Measurements from ENCODE around the gene PTRHD1.
"Not testable (repeated sequence)": the region's sequence is repeated elsewhere in the genome, so short reads cannot be mapped to it uniquely, and the experiment has no call there.

Gene PTRHD1, protein sequence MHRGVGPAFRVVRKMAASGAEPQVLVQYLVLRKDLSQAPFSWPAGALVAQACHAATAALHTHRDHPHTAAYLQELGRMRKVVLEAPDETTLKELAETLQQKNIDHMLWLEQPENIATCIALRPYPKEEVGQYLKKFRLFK

DNA sequence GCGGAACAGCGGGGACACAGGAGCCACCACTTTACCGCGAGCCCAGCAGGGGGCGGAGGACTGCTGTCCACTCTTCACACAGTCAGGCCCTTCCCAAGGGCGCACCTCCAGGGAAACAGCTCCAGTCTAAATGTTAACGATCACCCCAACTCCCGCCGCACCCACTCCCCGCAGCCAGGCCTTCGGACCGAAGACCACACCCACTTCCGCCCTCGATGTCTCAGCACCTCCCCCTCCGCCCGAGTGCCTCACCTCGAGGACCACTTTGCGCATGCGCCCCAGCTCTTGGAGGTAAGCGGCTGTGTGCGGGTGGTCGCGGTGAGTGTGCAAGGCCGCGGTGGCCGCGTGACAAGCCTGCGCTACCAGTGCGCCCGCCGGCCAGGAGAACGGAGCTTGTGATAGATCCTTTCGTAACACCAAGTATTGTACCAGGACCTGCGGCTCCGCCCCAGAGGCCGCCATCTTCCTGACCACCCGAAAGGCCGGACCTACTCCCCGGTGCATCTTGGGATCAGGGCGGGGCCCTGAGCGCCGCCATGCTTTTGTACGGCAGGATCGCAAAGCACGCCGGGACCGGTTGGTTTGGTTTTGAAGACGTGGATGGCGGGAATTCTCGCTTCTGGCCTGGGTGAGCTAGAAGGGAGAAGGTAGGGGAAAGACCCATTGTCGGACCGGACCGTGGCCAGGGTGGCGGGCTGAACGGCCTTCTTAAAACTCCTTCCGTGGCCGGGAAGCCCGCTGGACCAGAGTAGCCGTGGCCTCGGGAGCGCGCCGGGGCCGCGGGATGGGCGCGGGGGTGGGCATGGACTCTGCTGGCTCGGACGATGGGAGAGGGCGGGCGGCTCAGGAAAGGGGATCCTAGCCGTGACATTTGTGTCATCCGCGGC, at the start of gene PTRHD1, which contains the start of gene CENPO:
PTRHD1 (minus strand) TSS at position 518 of the 887 bp plus-strand sequence; CDS start at position 504, 14 bp downstream.
CENPO (plus strand) TSS at position 552 of the 887 bp plus-strand sequence. CDS start 495 bp downstream, outside the sequence.
- DNase-seq (ENCODE audit: low spot score) = peak; percentile 98

DNA sequence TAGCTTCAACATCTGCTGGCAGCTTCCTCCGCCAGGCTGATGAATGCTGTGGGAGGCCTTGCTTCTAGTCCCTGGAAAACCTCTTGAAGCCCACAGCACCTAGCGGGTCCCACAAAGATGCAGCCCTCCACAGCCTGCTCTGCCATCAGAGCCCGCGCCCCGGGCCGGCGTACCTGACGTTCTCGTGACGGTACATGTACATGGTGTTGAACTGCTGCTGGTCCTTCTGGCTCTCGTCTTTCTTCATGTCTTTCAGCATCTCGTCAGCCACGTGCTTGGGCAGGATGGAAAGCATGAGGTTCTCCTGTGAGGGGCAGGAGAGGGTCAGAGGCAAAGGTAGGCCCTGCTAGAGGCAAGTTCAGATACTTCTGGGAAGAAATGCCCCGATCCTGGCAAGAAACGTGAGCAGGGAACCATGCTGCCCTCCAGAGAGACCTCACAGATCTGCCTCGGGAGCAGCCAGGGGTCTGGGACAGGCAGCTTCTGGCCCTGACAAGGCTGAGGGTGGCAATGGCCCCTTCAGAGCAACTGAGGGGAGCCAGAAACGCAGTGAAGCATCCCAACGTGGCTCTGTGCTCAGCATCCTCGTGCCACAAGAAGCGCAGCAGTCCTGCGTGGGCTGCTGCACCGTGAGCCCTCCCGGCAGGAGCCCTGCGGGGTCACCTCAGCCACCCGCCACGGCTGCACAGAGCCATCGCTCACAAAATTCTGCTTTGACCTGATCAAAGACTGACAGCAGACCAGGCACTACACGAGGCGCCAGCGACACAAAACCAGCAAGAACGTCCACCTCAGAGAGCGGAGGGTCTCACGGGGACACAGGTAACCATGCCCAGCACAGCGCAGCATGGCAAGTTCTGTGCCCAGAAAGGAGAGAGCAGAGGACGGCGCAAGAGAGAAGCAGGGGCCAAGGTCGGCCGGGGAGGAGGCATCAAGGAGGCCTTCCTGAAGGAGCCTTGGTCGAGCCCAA, 49.2 kb upstream of the PTRHD1 start:
- DNase-seq (ENCODE audit: low spot score) = no peak

DNA sequence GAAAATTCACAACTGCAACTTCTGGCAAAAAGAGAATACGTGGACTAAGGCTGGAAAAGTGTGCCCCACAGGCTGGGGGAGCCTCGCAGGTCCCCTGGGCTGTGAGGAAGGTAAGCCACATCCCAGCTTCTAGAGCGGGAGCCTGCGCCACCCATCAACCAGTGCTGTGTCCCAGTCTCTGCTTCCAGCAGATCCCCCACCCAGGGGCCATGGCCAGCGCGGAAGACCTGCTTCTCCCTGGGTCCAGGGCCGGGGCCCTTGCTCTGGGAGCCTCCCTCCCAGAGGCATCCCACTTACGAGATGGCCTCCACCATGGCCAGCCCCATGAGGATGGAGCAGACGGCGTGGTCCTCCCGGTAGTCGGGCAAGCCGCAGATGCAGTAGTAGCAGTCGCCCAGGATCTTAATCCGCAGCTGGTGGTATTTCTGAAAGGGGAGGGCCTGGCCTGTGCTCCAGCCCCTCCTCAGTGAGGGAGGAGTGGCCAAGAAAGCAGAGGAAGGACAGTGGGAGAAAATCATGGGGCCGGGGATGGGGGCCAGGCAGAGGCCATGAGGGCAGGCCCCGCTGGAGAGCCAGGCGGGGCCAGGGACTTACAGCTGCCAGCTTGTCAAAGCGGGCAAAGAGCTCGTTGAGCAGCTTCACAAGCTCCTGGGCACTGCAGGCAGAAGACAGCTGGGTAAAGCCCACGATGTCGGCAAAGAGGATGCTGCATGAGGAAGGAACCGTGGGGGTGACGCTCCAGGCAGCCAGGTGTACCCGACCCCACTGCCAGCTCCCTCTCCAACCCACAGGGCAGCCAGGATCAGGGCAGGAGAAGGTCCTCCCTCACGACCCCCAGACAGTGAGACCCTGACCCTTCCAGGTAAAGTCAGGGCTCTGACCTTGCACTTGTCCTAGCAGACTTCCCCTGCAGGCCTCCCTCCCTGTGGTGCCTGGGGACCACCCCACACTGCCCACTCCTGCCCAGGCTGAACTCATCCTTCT, 48.1 kb upstream of the PTRHD1 start:
- DNase-seq (ENCODE audit: low spot score) = no peak

DNA sequence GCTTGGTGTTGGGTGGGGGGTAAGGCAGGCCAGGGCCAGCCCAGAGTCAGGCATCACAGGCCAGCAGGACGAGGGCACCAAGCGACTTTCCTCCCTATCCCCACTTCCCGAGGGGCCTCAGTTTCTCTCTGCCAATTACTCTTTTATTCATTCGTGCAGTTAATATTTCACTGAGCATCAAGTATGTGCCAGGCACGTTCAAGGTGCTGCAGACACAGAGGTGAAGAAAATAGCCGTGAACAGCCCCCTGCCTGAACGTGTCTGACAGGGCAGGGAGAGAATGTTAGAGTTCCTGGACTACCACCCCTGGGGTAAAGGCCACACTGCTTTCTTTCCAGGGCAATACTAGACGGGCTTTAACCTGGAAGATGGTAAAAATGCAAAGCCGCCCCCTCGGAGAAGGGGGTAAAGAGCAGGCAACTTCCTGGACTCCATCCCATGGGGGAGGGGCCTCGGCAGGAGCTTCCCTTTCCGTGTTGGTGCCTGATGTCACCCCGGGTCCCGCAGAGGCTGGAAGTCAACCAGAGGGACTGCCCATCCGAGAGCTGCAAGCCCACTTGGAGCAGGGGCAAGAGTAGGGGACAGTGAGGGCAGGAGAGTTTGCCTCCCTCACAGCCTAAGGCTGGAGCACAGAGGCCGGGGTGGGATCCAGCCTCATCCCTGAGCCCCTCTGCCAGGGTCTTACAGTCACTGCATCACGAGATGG, 47.1 kb upstream of the PTRHD1 start:
- DNase-seq (ENCODE audit: low spot score) = no peak

DNA sequence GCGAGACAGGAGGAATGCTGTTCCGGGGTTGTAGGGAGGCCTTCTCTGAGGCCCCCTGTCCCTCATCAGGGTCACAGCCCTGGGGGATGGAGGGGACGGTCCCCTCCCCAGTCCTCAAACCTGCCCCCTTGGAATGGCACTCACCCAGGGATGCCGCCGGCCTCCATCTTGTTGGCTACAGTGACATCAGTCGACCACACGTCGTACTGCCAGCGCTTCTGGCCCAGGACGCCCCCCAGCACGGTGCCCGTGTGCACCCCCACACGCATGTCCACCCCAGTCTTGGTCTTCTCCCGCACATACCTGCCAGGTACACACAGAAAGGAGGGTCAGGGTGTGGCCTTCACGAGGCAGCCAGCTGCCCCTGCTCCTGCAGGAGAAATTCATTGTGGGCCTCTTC, 46.5 kb upstream of the PTRHD1 start:
- no peak for DNase-seq (ENCODE audit: low spot score)

DNA sequence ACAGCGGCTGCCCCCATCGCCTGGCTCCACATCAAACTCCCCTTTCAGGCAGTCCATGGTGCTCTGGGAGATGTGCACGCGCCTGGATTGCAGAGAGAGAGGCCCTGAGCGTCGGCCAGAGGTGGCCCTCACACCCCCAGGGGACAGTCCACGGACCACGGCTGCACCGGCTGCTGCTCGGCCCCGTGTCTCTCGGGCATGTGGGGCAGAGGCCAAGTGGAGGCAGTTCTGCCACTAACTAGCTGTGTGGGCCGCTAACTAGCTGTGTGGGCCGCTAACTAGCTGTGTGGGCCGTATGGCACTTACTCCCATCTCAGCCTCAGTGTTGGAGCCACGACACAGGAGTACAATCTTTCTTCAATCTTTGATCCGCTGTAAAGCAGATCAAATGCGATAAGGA, 45.4 kb upstream of the PTRHD1 start:
- DNase-seq (ENCODE audit: low spot score) = no peak

DNA sequence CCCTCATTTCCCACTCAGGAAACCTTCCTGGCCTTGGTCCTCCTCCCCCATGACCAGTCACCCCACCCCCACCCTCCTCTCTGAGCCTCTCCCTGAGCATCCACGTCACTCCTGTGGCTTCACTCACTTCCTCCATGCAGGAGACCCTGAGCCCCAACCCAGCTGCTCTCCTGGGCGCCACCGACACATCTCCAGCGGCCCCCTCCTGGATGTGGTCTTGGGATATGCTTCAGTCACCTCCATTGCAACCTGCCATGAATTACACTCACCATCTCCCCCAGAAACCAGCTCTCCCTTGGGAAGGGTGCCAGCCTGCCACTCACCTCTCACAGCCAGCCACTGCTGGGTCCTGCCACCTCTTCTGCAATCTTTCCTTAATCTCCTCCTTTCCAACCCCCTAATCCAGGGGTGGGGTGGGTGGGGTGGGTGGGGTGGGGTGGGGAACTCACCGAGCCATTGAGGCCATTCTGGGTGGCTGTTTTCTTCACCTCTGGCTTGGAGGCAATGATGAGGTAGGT, 44.9 kb upstream of the PTRHD1 start:
- no peak for DNase-seq (ENCODE audit: low spot score)

DNA sequence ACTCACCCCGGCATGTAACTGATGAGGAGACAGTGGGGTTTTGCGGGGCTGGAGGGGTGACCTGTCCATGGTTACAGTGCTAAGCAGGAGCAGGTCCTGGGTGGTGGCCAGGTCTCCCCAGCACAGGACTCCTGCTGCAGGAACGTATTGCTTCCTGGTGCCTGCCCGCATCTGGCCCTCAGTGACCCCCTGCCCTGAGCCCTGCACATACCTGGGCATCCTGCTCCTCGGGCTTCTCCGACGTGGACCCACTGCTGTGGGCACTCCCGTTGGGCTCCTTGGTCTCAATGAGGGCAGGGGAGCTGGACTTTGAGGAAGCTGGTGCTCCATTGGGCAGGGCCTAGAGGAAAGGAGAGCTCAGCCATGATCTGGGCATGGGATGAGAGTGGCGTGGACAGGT, 43.5 kb upstream of the PTRHD1 start:
- no peak for DNase-seq (ENCODE audit: low spot score)

DNA sequence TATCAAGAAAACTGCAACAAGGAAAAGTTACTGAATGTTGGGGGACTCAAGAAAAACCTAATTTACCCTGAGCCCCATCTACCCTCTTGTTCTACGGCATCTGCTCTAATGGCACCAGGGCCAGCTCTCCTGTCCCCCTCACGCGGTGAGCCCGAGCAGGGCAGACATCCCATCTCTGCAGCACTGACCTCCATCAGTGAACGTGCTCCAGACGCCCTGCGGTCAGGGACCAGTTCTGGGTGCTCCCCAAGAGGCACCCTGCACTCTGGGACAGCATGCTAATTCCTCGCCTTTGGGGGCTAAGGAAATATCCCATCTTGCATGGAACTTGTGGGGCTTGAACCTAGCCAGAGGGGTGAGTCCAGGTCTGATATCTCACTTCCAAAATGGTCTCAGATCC, 43.0 kb upstream of the PTRHD1 start:
- no peak for DNase-seq (ENCODE audit: low spot score)

DNA sequence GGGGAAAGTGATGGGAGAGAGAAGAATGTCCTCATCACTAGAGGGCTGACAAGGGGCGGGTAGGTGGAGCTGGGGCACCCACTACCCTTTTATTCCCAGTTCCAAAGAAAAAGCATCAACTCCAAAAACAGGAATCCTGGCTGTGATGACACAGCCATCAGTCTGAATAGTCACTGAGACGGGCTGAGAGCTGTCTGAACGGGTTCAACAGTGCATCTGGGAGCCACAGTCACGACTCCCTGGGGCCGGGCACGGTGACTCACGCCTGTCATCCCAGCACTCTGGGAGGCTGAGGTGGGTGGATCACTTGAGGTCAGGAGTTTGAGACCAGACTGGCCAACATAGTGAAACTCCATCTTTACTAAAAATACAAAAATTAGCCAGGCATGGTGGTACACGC, 42.2 kb upstream of the PTRHD1 start:
- DNase-seq (ENCODE audit: low spot score) = not testable (repeated sequence)

DNA sequence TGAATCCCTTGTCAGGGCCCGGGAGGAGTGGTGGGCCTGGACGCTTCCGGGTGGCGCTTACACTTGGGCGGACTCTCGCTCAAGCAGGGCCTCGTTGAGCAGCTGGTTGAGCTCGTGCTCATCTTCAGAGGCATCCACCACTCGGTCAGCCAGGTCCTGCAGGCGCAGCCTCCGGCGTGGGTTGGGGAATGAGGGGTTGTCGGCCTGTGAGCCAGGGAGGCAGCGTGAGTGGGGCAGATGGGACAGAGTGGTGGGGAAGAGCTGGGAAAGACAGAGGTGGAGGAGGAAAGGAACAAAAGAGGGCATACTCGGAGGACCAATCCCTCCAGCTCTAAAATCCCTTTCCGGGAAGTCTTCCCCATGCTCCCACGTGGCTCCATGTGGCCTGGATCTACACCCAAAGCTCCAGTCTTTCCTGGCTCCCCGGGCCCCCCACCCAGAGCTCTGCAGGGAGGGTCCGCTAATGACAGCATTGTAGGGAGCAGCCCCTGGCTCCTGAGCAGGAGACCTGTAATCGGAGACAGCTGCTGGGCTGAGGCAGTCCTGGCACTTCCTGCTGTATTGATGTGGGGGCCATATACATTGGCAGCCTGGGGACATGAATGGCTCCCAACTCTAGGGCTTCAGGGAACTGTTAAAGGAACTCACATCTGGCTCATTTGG, 41.7 kb upstream of the PTRHD1 start:
- no peak for DNase-seq (ENCODE audit: low spot score)

DNA sequence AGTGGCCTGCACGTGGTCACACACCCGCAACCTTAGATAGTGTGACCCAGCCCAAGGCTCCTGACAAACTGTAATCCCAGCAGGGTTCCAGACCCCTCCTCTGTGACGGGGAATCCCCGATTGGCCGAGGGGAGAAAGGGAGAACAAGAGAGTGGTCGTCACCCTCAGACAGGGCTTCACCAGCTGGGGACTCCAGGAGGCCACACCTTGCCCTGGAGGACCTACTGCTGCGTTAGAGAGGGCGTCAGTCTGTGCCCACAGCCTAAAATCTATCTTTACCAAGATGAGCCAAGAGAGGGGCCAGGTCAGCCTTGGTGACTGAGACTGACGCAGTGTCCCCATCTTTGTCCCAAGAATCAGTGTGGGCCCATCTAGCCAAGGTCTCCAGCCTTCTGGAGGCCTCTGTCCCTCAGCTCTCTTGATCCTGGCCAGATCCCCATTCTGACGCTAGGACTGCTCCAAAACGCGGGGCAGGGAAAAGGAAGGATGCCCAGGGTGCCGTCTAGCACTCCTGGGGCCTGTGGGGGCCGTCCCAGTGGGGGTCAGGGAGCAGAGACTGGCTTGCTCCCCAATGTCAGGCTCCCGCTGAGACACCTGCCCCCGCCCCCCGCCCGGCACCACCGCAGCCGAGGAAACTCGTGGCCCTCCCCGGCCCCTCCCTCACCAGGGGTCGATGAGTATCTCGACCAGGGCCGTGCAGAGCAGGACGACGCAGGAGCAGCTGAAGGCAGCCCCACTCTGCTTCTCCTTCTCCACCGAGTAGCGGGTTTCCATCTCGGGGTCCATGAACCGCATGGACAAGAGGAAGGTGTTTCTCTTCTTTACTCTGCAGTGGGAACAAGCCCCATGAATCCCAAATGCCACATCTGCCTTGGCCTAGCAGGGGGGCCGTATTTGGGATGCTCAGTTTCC, 40.9 kb upstream of the PTRHD1 start:
- no peak for DNase-seq (ENCODE audit: low spot score)

DNA sequence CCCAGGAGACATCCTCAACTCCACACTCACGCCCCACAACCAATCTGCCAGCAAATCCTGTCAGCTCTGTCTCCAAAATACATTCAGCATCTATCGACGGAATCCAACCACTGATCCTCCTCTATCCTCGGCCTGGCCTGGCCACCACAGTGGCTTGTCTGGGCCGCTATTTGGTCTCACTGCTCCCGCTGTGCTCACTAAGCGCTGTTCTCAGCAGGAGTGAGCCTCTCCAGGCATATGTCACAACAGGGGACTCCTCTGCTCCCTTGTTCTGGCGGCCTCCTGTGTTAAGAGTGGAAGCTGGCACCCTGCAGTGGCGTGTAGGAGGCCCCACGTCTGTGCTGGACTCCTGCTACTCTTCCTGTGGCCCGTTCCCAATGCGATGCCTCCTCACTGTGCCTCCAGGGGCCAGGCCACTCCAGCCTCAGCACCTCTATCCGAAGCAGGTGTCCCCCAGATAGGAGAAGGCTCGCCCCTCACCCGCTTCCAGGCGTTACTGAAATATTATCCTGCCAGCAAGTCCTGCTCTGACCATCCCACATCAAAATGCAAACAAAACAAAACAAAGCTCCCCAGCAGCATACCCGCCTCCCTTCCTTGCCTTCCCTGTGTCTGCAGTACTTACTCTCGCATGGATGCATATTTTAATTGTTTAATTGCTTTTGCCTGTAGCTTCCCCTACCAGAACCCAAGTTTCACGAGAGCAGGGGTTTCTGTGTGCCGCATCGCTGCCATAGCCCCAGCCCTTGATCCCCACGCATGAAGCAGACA, 39.9 kb upstream of the PTRHD1 start:
- peak; percentile 53 for DNase-seq (ENCODE audit: low spot score)

DNA sequence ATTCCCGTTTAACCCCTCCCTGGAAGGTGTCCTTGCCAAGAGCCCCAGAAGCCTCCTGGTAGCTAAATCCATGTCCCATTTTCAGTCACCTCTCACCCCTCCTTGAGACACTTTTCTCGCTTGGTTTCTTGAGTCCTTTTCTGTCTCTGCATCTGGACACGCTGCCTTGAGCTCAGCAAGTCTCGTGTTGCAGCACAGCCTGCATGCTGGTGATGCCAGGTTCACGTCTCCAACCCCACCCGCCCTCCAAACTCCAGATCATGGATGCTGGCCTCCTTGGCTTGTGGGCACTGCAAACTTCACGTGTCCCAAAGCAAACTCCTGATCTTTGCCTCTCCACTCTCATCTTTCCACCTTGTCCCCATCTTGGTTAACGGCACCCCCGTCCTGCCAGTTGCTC, 39.3 kb upstream of the PTRHD1 start:
- no peak for DNase-seq (ENCODE audit: low spot score)

DNA sequence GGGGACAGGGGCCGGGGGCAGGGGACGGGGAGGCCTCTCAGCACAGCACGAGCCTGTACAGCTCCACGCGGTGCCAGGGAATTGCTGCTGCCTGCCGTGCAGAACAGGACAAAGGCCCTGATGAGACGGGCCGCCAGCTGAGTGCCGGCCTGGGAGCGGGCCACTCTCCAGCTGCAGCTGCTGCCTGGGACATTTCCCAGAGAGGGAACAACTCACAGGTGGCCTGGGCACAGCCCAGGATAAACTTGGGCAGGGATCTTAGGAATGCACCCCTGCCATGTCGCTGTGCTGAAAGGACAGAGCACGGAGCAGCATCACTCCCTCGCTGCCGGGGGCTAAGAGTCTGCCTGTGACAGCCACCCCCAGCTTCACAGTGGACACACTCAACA, 38.9 kb upstream of the PTRHD1 start:
- DNase-seq (ENCODE audit: low spot score) = peak; percentile 76

DNA sequence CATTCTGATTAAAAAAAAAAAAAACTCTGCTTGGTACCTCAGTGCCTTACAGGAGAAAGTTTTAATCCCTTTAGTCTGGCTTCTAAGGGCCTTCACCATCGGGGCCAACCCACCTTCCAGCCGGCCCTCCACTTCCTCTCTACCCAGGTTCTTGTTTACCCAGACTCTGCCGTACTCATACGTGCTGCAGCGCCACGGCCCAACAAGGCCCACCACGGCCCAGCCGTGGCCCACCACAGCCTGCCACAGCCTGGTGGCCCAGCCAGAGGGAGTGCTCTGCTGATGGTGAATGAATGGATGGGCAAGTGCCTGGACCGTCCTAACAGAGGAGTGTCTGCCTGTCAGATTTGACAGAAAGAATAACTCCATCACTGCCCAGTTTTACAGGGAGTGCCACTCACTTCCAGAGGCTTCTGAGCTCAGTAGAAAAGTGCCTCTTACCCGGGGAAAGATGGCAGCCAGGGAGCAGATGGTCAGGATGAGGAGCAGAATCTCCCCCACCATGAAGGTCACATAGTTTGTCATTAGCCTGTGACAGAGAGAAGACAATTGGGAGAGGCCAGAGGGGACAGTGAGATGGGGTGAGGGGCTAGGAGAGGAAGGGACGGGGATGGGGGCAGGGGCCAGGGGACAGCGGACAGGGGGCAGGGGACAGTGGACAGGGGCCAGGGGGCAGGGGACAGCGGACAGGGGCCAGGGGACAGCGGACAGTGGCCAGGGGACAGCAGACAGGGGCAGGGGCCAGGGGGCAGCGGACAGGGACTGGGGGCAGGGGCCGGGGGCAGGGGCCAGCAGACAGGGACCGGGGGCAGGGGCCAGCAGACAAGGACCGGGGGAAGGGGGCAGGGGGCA, 38.3 kb upstream of the PTRHD1 start:
- peak; percentile 54 for DNase-seq (ENCODE audit: low spot score)

DNA sequence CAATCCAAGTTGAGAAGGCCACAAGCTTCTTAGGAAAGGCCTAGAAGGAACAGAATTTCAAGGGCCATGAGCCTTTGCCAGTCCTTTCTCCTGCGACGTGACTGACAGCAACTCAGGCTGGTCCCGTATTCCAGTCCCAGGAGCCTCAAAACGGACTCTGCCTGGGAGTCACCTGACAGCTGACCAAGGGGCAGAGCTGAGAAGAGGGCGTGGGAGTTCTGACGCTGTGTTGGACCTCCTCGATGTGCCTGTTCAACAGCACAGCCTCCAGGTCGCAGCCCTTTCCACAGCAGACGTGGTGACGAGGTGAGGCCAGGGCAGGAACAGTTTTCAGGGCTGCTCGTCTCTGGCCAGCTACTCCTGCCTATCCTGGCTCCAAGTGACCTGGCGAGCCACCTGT, 37.6 kb upstream of the PTRHD1 start:
- DNase-seq (ENCODE audit: low spot score) = no peak
